ENCODE measurements around the gene SMAD2.

Gene SMAD2

GRCh38 chr18:47868744-47869143 lies 61.7 kb downstream of the SMAD2 start:
- DNase-seq = no peak
- Histone ChIP-seq H3K9me3 (ENCODE audit: control insufficient read depth, low read length) (no peaks in the 10 kb centered on the region), H3K27me3 (replicated peaks; ENCODE audit: control insufficient read depth, insufficient read depth, low read length, poor library complexity, severe bottlenecking) (no peaks in the 10 kb centered on the region), H3K4me1 (ENCODE audit: control insufficient read depth, insufficient read depth, low read length, poor library complexity, severe bottlenecking) (no peaks in the 10 kb centered on the region), H3K36me3 (ENCODE audit: control insufficient read depth, insufficient read depth, low read length) (peaks cover 24% of the 10 kb centered on the region), H3K4me3 (ENCODE audit: insufficient read depth, low read depth, low read length, poor library complexity, severe bottlenecking) (no peak overlapping the region), H3K27ac (ENCODE audit: insufficient read depth, low read length, poor library complexity, severe bottlenecking) (no peak overlapping the region)

GRCh38 chr18:47865183-47865582 lies 65.3 kb downstream of the SMAD2 start:
- Histone ChIP-seq H3K27ac (ENCODE audit: insufficient read depth, low read length, poor library complexity, severe bottlenecking) (no peak overlapping the region), H3K4me1 (ENCODE audit: control insufficient read depth, insufficient read depth, low read length, poor library complexity, severe bottlenecking) (no peaks in the 10 kb centered on the region), H3K27me3 (replicated peaks; ENCODE audit: control insufficient read depth, insufficient read depth, low read length, poor library complexity, severe bottlenecking) (no peaks in the 10 kb centered on the region), H3K9me3 (ENCODE audit: control insufficient read depth, low read length) (no peaks in the 10 kb centered on the region), H3K36me3 (ENCODE audit: control insufficient read depth, insufficient read depth, low read length) (peaks cover 38% of the 10 kb centered on the region), H3K4me3 (ENCODE audit: insufficient read depth, low read depth, low read length, poor library complexity, severe bottlenecking) (no peak overlapping the region)
- no peak for DNase-seq

GRCh38 chr18:47863041-47863440 lies 67.4 kb downstream of the SMAD2 start:
- no peak overlapping the region for H3K4me3 ChIP-seq (ENCODE audit: insufficient read depth, low read depth, low read length, poor library complexity, severe bottlenecking)
- H3K4me1 ChIP-seq (ENCODE audit: control insufficient read depth, insufficient read depth, low read length, poor library complexity, severe bottlenecking) = no peaks in the 10 kb centered on the region
- H3K27me3 ChIP-seq (replicated peaks; ENCODE audit: control insufficient read depth, insufficient read depth, low read length, poor library complexity, severe bottlenecking) = no peaks in the 10 kb centered on the region
- H3K27ac ChIP-seq (ENCODE audit: insufficient read depth, low read length, poor library complexity, severe bottlenecking) = no peak overlapping the region
- no peak for DNase-seq
- H3K36me3 ChIP-seq (ENCODE audit: control insufficient read depth, insufficient read depth, low read length) = peaks cover 42% of the 10 kb centered on the region
- H3K9me3 ChIP-seq (ENCODE audit: control insufficient read depth, low read length) = peaks cover 3% of the 10 kb centered on the region

GRCh38 chr18:47858607-47859006 lies 71.9 kb downstream of the SMAD2 start:
- Histone ChIP-seq H3K4me3 (ENCODE audit: insufficient read depth, low read depth, low read length, poor library complexity, severe bottlenecking) (no peak overlapping the region), H3K9me3 (ENCODE audit: control insufficient read depth, low read length) (peaks cover 15% of the 10 kb centered on the region), H3K27me3 (replicated peaks; ENCODE audit: control insufficient read depth, insufficient read depth, low read length, poor library complexity, severe bottlenecking) (no peaks in the 10 kb centered on the region), H3K27ac (ENCODE audit: insufficient read depth, low read length, poor library complexity, severe bottlenecking) (no peak overlapping the region), H3K36me3 (ENCODE audit: control insufficient read depth, insufficient read depth, low read length) (peaks cover 33% of the 10 kb centered on the region), H3K4me1 (ENCODE audit: control insufficient read depth, insufficient read depth, low read length, poor library complexity, severe bottlenecking) (no peaks in the 10 kb centered on the region)
- no peak for DNase-seq

- Histone ChIP-seq H3K36me3 (ENCODE audit: control insufficient read depth, insufficient read depth, low read length) (peaks cover 24% of the 10 kb centered on the region), H3K27me3 (replicated peaks; ENCODE audit: control insufficient read depth, insufficient read depth, low read length, poor library complexity, severe bottlenecking) (no peaks in the 10 kb centered on the region), H3K27ac (ENCODE audit: insufficient read depth, low read length, poor library complexity, severe bottlenecking) (no peak overlapping the region), H3K4me1 (ENCODE audit: control insufficient read depth, insufficient read depth, low read length, poor library complexity, severe bottlenecking) (no peaks in the 10 kb centered on the region), H3K9me3 (ENCODE audit: control insufficient read depth, low read length) (no peaks in the 10 kb centered on the region), H3K4me3 (ENCODE audit: insufficient read depth, low read depth, low read length, poor library complexity, severe bottlenecking) (no peak overlapping the region)
- DNase-seq = no peak
Observed at GRCh38 chr18:47847635-47848034, 82.8 kb downstream of the SMAD2 start.

GRCh38 chr18:47846431-47846830 lies 84.0 kb downstream of the SMAD2 start:
- no peak for DNase-seq
- no peaks in the 10 kb centered on the region for H3K4me1 ChIP-seq (ENCODE audit: control insufficient read depth, insufficient read depth, low read length, poor library complexity, severe bottlenecking)
- H3K4me3 ChIP-seq (ENCODE audit: insufficient read depth, low read depth, low read length, poor library complexity, severe bottlenecking) = no peak overlapping the region
- no peaks in the 10 kb centered on the region for H3K27me3 ChIP-seq (replicated peaks; ENCODE audit: control insufficient read depth, insufficient read depth, low read length, poor library complexity, severe bottlenecking)
- H3K27ac ChIP-seq (ENCODE audit: insufficient read depth, low read length, poor library complexity, severe bottlenecking) = no peak overlapping the region
- H3K36me3 ChIP-seq (ENCODE audit: control insufficient read depth, insufficient read depth, low read length) = peaks cover 28% of the 10 kb centered on the region
- no peaks in the 10 kb centered on the region for H3K9me3 ChIP-seq (ENCODE audit: control insufficient read depth, low read length)

- peaks cover 40% of the 10 kb centered on the region for H3K36me3 ChIP-seq (ENCODE audit: control insufficient read depth, insufficient read depth, low read length)
- H3K27me3 ChIP-seq (replicated peaks; ENCODE audit: control insufficient read depth, insufficient read depth, low read length, poor library complexity, severe bottlenecking) = no peaks in the 10 kb centered on the region
- H3K9me3 ChIP-seq (ENCODE audit: control insufficient read depth, low read length) = no peaks in the 10 kb centered on the region
- no peak overlapping the region for H3K4me3 ChIP-seq (ENCODE audit: insufficient read depth, low read depth, low read length, poor library complexity, severe bottlenecking)
- no peak for DNase-seq
- no peaks in the 10 kb centered on the region for H3K4me1 ChIP-seq (ENCODE audit: control insufficient read depth, insufficient read depth, low read length, poor library complexity, severe bottlenecking)
- H3K27ac ChIP-seq (ENCODE audit: insufficient read depth, low read length, poor library complexity, severe bottlenecking) = no peak overlapping the region
Observed at GRCh38 chr18:47844828-47845498, 85.5 kb downstream of the SMAD2 start.

GRCh38 chr18:47842836-47843235 lies 87.6 kb downstream of the SMAD2 start:
- H3K4me1 ChIP-seq (ENCODE audit: control insufficient read depth, insufficient read depth, low read length, poor library complexity, severe bottlenecking) = no peaks in the 10 kb centered on the region
- no peaks in the 10 kb centered on the region for H3K9me3 ChIP-seq (ENCODE audit: control insufficient read depth, low read length)
- DNase-seq = no peak
- no peak overlapping the region for H3K27ac ChIP-seq (ENCODE audit: insufficient read depth, low read length, poor library complexity, severe bottlenecking)
- H3K36me3 ChIP-seq (ENCODE audit: control insufficient read depth, insufficient read depth, low read length) = peaks cover 38% of the 10 kb centered on the region
- H3K27me3 ChIP-seq (replicated peaks; ENCODE audit: control insufficient read depth, insufficient read depth, low read length, poor library complexity, severe bottlenecking) = no peaks in the 10 kb centered on the region
- no peak overlapping the region for H3K4me3 ChIP-seq (ENCODE audit: insufficient read depth, low read depth, low read length, poor library complexity, severe bottlenecking)

GRCh38 chr18:47838396-47838795 lies 92.1 kb downstream of the SMAD2 start:
- Histone ChIP-seq H3K36me3 (ENCODE audit: control insufficient read depth, insufficient read depth, low read length) (peaks cover 23% of the 10 kb centered on the region), H3K27ac (ENCODE audit: insufficient read depth, low read length, poor library complexity, severe bottlenecking) (no peak overlapping the region)
- DNase-seq = no peak

GRCh38 chr18:47832348-47832747 lies 98.1 kb downstream of the SMAD2 start:
- H3K36me3 ChIP-seq (ENCODE audit: control insufficient read depth, insufficient read depth, low read length) = no peaks in the 10 kb centered on the region
- no peak for DNase-seq
- H3K27me3 ChIP-seq (replicated peaks; ENCODE audit: control insufficient read depth, insufficient read depth, low read length, poor library complexity, severe bottlenecking) = no peaks in the 10 kb centered on the region
- no peaks in the 10 kb centered on the region for H3K4me1 ChIP-seq (ENCODE audit: control insufficient read depth, insufficient read depth, low read length, poor library complexity, severe bottlenecking)
- H3K27ac ChIP-seq (ENCODE audit: insufficient read depth, low read length, poor library complexity, severe bottlenecking) = no peak overlapping the region
- H3K4me3 ChIP-seq (ENCODE audit: insufficient read depth, low read depth, low read length, poor library complexity, severe bottlenecking) = no peak overlapping the region
- H3K9me3 ChIP-seq (ENCODE audit: control insufficient read depth, low read length) = no peaks in the 10 kb centered on the region

More at GRCh38 chr18:47838396-47838795, 92.1 kb downstream of the SMAD2 start:
- no peaks in the 10 kb centered on the region for H3K4me1 ChIP-seq (ENCODE audit: control insufficient read depth, insufficient read depth, low read length, poor library complexity, severe bottlenecking)
- H3K9me3 ChIP-seq (ENCODE audit: control insufficient read depth, low read length) = no peaks in the 10 kb centered on the region
- H3K4me3 ChIP-seq (ENCODE audit: insufficient read depth, low read depth, low read length, poor library complexity, severe bottlenecking) = no peak overlapping the region
- H3K27me3 ChIP-seq (replicated peaks; ENCODE audit: control insufficient read depth, insufficient read depth, low read length, poor library complexity, severe bottlenecking) = no peaks in the 10 kb centered on the region

All from effector memory CD4-positive, alpha-beta T cell (primary cell).